ENCODE measurements around the gene AGL.
"Not testable (repeated sequence)": the region's sequence is repeated elsewhere in the genome, so short reads cannot be mapped to it uniquely, and the experiment has no call there.

AGL gene

GRCh38 chr1:99851850-99852454, 1.8 kb downstream of the AGL start:
- DNase-seq (ENCODE audit: low read depth in 2 of 2), result no peak

GRCh38 chr1:99852648-99853047, 2.5 kb downstream of the AGL start:
- no peak for DNase-seq (ENCODE audit: low read depth in 2 of 2)

GRCh38 chr1:99855914-99856450, 5.8 kb downstream of the AGL start:
- DNase-seq (ENCODE audit: low read depth in 2 of 2), result no peak

- not testable (repeated sequence) for DNase-seq (ENCODE audit: low read depth in 2 of 2)
These were observed 6.9 kb downstream of the AGL start for GRCh38 chr1:99857041-99857440.

GRCh38 chr1:99858286-99858685, 8.1 kb downstream of the AGL start:
- no peak for DNase-seq (ENCODE audit: low read depth in 2 of 2)

- DNase-seq (ENCODE audit: low read depth in 2 of 2), result no peak
These were observed 8.7 kb downstream of the AGL start for GRCh38 chr1:99858881-99859280.

GRCh38 chr1:99860703-99861102, 10.5 kb downstream of the AGL start:
- no peak for DNase-seq (ENCODE audit: low read depth in 2 of 2)

GRCh38 chr1:99867682-99868081, 17.5 kb downstream of the AGL start:
- DNase-seq (ENCODE audit: low read depth in 2 of 2), result no peak

- DNase-seq (ENCODE audit: low read depth in 2 of 2), result no peak
These were observed 19.1 kb downstream of the AGL start for GRCh38 chr1:99869304-99869703.

- no peak for DNase-seq (ENCODE audit: low read depth in 2 of 2)
These were observed 19.6 kb downstream of the AGL start for GRCh38 chr1:99869723-99870122.

- DNase-seq (ENCODE audit: low read depth in 2 of 2), result no peak
These were observed 21.9 kb downstream of the AGL start for GRCh38 chr1:99872063-99872462.

GRCh38 chr1:99877568-99877967, 27.4 kb downstream of the AGL start:
- no peak for DNase-seq (ENCODE audit: low read depth in 2 of 2)

- DNase-seq (ENCODE audit: low read depth in 2 of 2), result no peak
These were observed 36.0 kb downstream of the AGL start for GRCh38 chr1:99886179-99886578.

GRCh38 chr1:99886841-99887240, 36.7 kb downstream of the AGL start:
- no peak for DNase-seq (ENCODE audit: low read depth in 2 of 2)

GRCh38 chr1:99887890-99888289, 37.7 kb downstream of the AGL start:
- no peak for DNase-seq (ENCODE audit: low read depth in 2 of 2)

GRCh38 chr1:99891997-99892396, 41.8 kb downstream of the AGL start:
- no peak for DNase-seq (ENCODE audit: low read depth in 2 of 2)

- DNase-seq (ENCODE audit: low read depth in 2 of 2), result not testable (repeated sequence)
These were observed 53.1 kb downstream of the AGL start for GRCh38 chr1:99903278-99903677.

GRCh38 chr1:99906535-99906934, 56.4 kb downstream of the AGL start:
- no peak for DNase-seq (ENCODE audit: low read depth in 2 of 2)

- DNase-seq (ENCODE audit: low read depth in 2 of 2), result no peak
These were observed 67.1 kb downstream of the AGL start for GRCh38 chr1:99917214-99917613.

GRCh38 chr1:99919220-99919619, 69.1 kb downstream of the AGL start:
- DNase-seq (ENCODE audit: low read depth in 2 of 2), result no peak

- no peak for DNase-seq (ENCODE audit: low read depth in 2 of 2)
These were observed 84.6 kb downstream of the AGL start for GRCh38 chr1:99934801-99935200.

GRCh38 chr1:99935534-99935933, 85.4 kb downstream of the AGL start:
- no peak for DNase-seq (ENCODE audit: low read depth in 2 of 2)

GRCh38 chr1:99936071-99936470, 85.9 kb downstream of the AGL start:
- DNase-seq (ENCODE audit: low read depth in 2 of 2), result no peak

GRCh38 chr1:99942723-99943122, 92.6 kb downstream of the AGL start:
- DNase-seq (ENCODE audit: low read depth in 2 of 2), result no peak
